Hepatocyte (in vitro differentiated cells): Measurements from ENCODE around the gene GOSR1.
A peak's percentile ranks its signal among the peaks of the same experiment; 100 is the strongest.

Experiments used
- CTCF ChIP-seq: fragments of 200-600 bp; sonication (generic); IDR thresholded peaks from 2 replicates; pipeline ENCODE4 v1.5.1; 2016; ENCODE audit warnings: antibody characterized with exemption, mild to moderate bottlenecking; ENCODE audit not compliant: poor library complexity
- EZH2 ChIP-seq: fragments of 200-600 bp; sonication (generic); IDR thresholded peaks from 2 replicates; pipeline ENCODE4 v1.6.1; 2016; ENCODE audit warnings: antibody characterized with exemption, mild to moderate bottlenecking, borderline replicate concordance
- EZH2phosphoT487 ChIP-seq: fragments of 200-600 bp; sonication (generic); IDR thresholded peaks from one replicate; pipeline ENCODE4 v1.6.1; 2018; ENCODE audit warnings: antibody characterized with exemption, mild to moderate bottlenecking, low read depth, moderate library complexity; ENCODE audit not compliant: unreplicated experiment, severe bottlenecking

GRCh38 chr17:30477083-30477773 is at the start of gene GOSR1:
- peak; percentile 79 for TF ChIP-seq CTCF
- TF ChIP-seq EZH2: no peak
- no peak for TF ChIP-seq EZH2phosphoT487
